Astrocyte (in vitro differentiated cells and primary cell): ENCODE results near the gene PAX8. TPM values are rescaled to one million over a fixed set of nuclear protein-coding genes. Genes with fewer than 3 reads are reported as not detected.

Source experiments
- DNase-seq: peaks from one replicate; pipeline ENCODE4 v3.0.0-alpha.2; 2010; ENCODE audit warnings: low read depth
- FAIRE-seq: peaks from 2 replicates; lab custom pipeline; 2011; peaks lifted over from hg19 to GRCh38; lab: Jason Lieb, UNC
- H2AFZ ChIP-seq: 2 replicates; pipeline ENCODE4 v1.6.0; 2012; ENCODE audit warnings: low read depth, low read length, inconsistent platforms
- H3K27ac ChIP-seq: 2 replicates; pipeline ENCODE4 v1.5.1; 2011; ENCODE audit warnings: low read depth, low read length, inconsistent platforms
- H3K27me3 ChIP-seq: 2 replicates; pipeline ENCODE4 v1.6.0; 2011; ENCODE audit warnings: low read length, inconsistent platforms; ENCODE audit not compliant: insufficient read depth
- H3K36me3 ChIP-seq: 2 replicates; pipeline ENCODE4 v1.5.1; 2011; ENCODE audit warnings: low read length, inconsistent platforms; ENCODE audit not compliant: insufficient read depth
- H3K4me1 ChIP-seq: 2 replicates; pipeline ENCODE4 v1.5.1; 2011; ENCODE audit warnings: low read length, inconsistent platforms; ENCODE audit not compliant: insufficient read depth
- H3K4me2 ChIP-seq: 2 replicates; pipeline ENCODE4 v1.6.0; 2012; ENCODE audit warnings: low read length, inconsistent platforms
- H3K4me3 ChIP-seq: 2 replicates; pipeline ENCODE4 v1.5.1; 2011; ENCODE audit warnings: low read depth, mild to moderate bottlenecking, low read length, inconsistent platforms; ENCODE audit not compliant: insufficient read depth
- H3K79me2 ChIP-seq: 2 replicates; pipeline ENCODE4 v1.6.0; 2012; ENCODE audit warnings: mild to moderate bottlenecking, low read length, inconsistent platforms; ENCODE audit not compliant: insufficient read depth
- H3K9ac ChIP-seq: 2 replicates; pipeline ENCODE4 v1.6.0; 2012; ENCODE audit warnings: mild to moderate bottlenecking, low read length, inconsistent platforms
- H3K9me3 ChIP-seq: 2 replicates; pipeline ENCODE4 v1.5.1; 2012; ENCODE audit warnings: low read depth, mild to moderate bottlenecking, low read length, inconsistent platforms; ENCODE audit not compliant: insufficient read depth
- H4K20me1 ChIP-seq: 2 replicates; pipeline ENCODE4 v1.6.0; 2012; ENCODE audit warnings: low read length, inconsistent platforms; ENCODE audit not compliant: insufficient read depth
- H3K27ac Mint-ChIP-seq: one replicate; pipeline ENCODE4 v1.8.0; 2021; ENCODE audit warnings: mild to moderate bottlenecking, mixed read lengths; ENCODE audit not compliant: unreplicated experiment
- H3K27me3 Mint-ChIP-seq: one replicate; pipeline ENCODE4 v1.8.0; 2021; ENCODE audit warnings: low read depth, mixed read lengths; ENCODE audit not compliant: unreplicated experiment
- H3K36me3 Mint-ChIP-seq: one replicate; pipeline ENCODE4 v1.8.0; 2021; ENCODE audit warnings: low read depth, mixed read lengths; ENCODE audit not compliant: unreplicated experiment
- H3K4me1 Mint-ChIP-seq: one replicate; pipeline ENCODE4 v1.8.0; 2021; ENCODE audit warnings: low read depth, mixed read lengths; ENCODE audit not compliant: unreplicated experiment
- H3K4me3 Mint-ChIP-seq: one replicate; pipeline ENCODE4 v1.8.0; 2021; ENCODE audit warnings: mild to moderate bottlenecking, moderate library complexity, mixed read lengths; ENCODE audit not compliant: unreplicated experiment
- H3K9me3 Mint-ChIP-seq: one replicate; pipeline ENCODE4 v1.8.0; 2021; ENCODE audit warnings: mild to moderate bottlenecking, mixed read lengths; ENCODE audit not compliant: unreplicated experiment
- CTCF ChIP-seq: IDR thresholded peaks from 2 replicates; pipeline ENCODE4 v1.5.1; 2011; ENCODE audit warnings: low read depth, mild to moderate bottlenecking, inconsistent platforms, low read length, moderate library complexity; ENCODE audit not compliant: insufficient read depth
- EZH2 ChIP-seq: IDR thresholded peaks from 2 replicates; pipeline ENCODE4 v1.6.1; 2012; ENCODE audit warnings: mild to moderate bottlenecking, low read length, inconsistent platforms; ENCODE audit not compliant: insufficient read depth
- total RNA-seq: library from RNA; stranded (reverse); gene quantifications from 2 replicates; pipeline ENCODE4 v1.2.1, GENCODE V29; 2021

The PAX8 gene
- total RNA-seq, 1 donor from 2014 or later = 0.48 TPM

DNA sequence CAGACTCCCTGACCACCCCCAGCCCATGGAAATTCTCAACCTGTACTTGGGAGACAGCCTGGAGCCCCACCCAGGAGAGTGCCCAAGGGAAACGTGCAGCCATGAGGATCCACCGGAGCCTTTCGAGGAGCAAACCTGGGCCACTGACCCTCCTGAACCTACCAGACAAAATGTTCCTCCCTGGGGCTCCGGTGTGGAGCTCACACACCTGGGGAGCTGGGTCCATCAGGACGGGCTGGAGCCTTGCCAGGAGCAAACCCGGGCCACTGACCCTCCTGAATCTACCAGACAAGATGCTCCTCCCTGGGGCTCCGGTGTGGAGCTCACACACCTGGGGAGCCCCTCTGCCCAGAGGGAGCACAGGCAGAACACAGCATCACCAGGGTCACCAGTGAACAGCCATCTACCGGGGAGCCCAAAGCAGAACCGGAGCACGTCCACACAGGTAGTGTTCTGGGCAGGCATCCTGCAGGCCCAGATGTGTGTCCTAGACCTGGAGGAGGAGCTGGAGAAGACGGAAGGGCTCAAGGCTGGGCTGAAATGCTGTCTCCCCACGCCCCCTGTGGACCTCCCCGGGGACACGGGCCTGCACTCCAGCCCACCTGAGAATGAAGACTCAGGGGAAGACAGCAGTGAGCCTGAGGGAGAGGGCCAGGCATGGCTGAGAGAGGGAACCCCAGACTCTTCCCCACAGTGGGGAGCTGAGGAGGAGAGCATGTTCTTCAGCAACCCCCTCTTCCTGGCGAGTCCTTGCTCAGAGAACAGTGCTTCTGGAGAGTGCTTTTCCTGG lies 96.1 kb downstream of the PAX8 start:
- Histone ChIP-seq H4K20me1 (no peaks in the 10 kb centered on the region), H3K36me3 (no peaks in the 10 kb centered on the region), H3K9me3 (no peaks in the 10 kb centered on the region), H3K79me2 (no peaks in the 10 kb centered on the region), H3K4me1 (no peaks in the 10 kb centered on the region), H3K4me3 (no peak overlapping the region), H2AFZ (no peak overlapping the region), H3K27me3 (no peaks in the 10 kb centered on the region), H3K4me2 (no peak overlapping the region), H3K27ac (no peak overlapping the region), H3K9ac (no peak overlapping the region)
- Mint-ChIP-seq H3K36me3 (no peaks in the 10 kb centered on the region), H3K4me3 (no peak overlapping the region), H3K4me1 (peaks cover 7% of the 10 kb centered on the region), H3K9me3 (no peaks in the 10 kb centered on the region), H3K27me3 (peaks cover 31% of the 10 kb centered on the region), H3K27ac (no peak overlapping the region)
- no peak for DNase-seq
- no peak for FAIRE-seq
- TF ChIP-seq CTCF (no peak), EZH2 (no peak)

- Histone ChIP-seq H3K9ac (no peak overlapping the region), H3K36me3 (no peaks in the 10 kb centered on the region), H2AFZ (no peak overlapping the region), H3K9me3 (no peaks in the 10 kb centered on the region), H3K27ac (no peak overlapping the region), H3K4me1 (no peaks in the 10 kb centered on the region), H3K79me2 (no peaks in the 10 kb centered on the region), H3K4me3 (no peak overlapping the region), H3K4me2 (no peak overlapping the region), H4K20me1 (no peaks in the 10 kb centered on the region), H3K27me3 (no peaks in the 10 kb centered on the region)
- Mint-ChIP-seq H3K36me3 (no peaks in the 10 kb centered on the region), H3K9me3 (no peaks in the 10 kb centered on the region), H3K27me3 (peaks cover 34% of the 10 kb centered on the region), H3K4me3 (no peak overlapping the region), H3K27ac (no peak overlapping the region), H3K4me1 (peaks cover 7% of the 10 kb centered on the region)
- no peak for FAIRE-seq
- no peak for DNase-seq
- TF ChIP-seq CTCF (no peak), EZH2 (no peak)
Observed at GRCh38 chr2:113181258-113182051, 97.3 kb downstream of the PAX8 start.
